HCT116 (cell line): Measurements from ENCODE around the gene AGPAT3. TPM values are rescaled to one million over a fixed set of nuclear protein-coding genes. Genes with fewer than 3 reads are reported as not detected.

Experiments
- ATAC-seq: fragments of 200-7000 bp; cut with Tn5 transposase; 2 replicates; pipeline ENCODE4 v1.9.1; 2020; ENCODE audit warnings: mild to moderate bottlenecking, moderate library complexity
- BruUV-seq: library from RNA; stranded (reverse); fragments of 400-500 nt; replicated peaks from 2 replicates; lab custom pipeline; 2021; lab: Mats Ljungman, UMichigan
- CTCF ChIA-PET: fragments of 300-600 bp; sonication (Branson Sonifier 250); formaldehyde crosslinking; loops from one replicate; lab custom pipeline; 2021; ENCODE audit warnings: antibody characterized with exemption; lab: Charles Lee
- POLR2A ChIA-PET: fragments of 300-600, 350-600 bp; sonication (Branson Sonifier 250); formaldehyde crosslinking; loops from one replicate; lab custom pipeline; 2021; ENCODE audit warnings: antibody characterized with exemption; lab: Charles Lee
- RAD21 ChIA-PET, 2 experiments: fragments of 300-600 bp; sonication (Branson Sonifier 250); formaldehyde crosslinking; loops; one replicate each; lab custom pipeline; 2023; ENCODE audit warnings: low total read pairs in 2 of 2; ENCODE audit not compliant: uncharacterized antibody in 2 of 2, unreplicated experiment in 2 of 2, low non-redundant PET in 1 of 2; lab: Charles Lee
- DNase-seq: peaks from one replicate; pipeline ENCODE4 v3.0.0-alpha.2; 2010; ENCODE audit warnings: low read depth, low spot score
- H2AFZ ChIP-seq: fragments of 200-600 bp; shearing (Covaris generic), sonication (generic); 2 replicates; pipeline ENCODE4 v1.6.1; 2017; ENCODE audit warnings: low read depth, mixed run types, mixed read lengths, antibody characterized with exemption, low read length; ENCODE audit not compliant: poor library complexity, severe bottlenecking
- H3K27ac ChIP-seq: 2 replicates; pipeline ENCODE4 v1.5.1; 2012; ENCODE audit warnings: low read depth, low read length
- H3K27me3 ChIP-seq: fragments of 200-600 bp; sonication (generic); 2 replicates; pipeline ENCODE4 v1.6.1; 2016; ENCODE audit warnings: mixed run types, low read length, mixed read lengths; ENCODE audit not compliant: insufficient read depth
- H3K36me3 ChIP-seq, 2 experiments: fragments of 200-500 bp in 1 of 2; fragments of 200-600 bp in 1 of 2; sonication (Bioruptor generic) in 1 of 2; sonication (generic) in 1 of 2; 2 replicates each; pipeline versions ENCODE4 v1.5.1 to v1.6.1; 2014 to 2016; ENCODE audit warnings: low read length in 2 of 2, inconsistent platforms in 1 of 2, mixed read lengths in 1 of 2, mixed run types in 1 of 2; ENCODE audit not compliant: insufficient read depth in 2 of 2, control insufficient read depth in 1 of 2
- H3K4me1 ChIP-seq, 2 experiments: fragments of 200-600 bp in 1 of 2; sonication (generic) in 1 of 2; 2 replicates each; pipeline versions ENCODE4 v1.5.1 to v1.6.1; 2012 to 2017; ENCODE audit warnings: low read length in 2 of 2, inconsistent platforms in 1 of 2, mild to moderate bottlenecking in 1 of 2, mixed read lengths in 1 of 2, mixed run types in 1 of 2, moderate library complexity in 1 of 2; ENCODE audit not compliant: insufficient read depth in 2 of 2, control insufficient read depth in 1 of 2
- H3K4me2 ChIP-seq: fragments of 200-600 bp; sonication (generic); 2 replicates; pipeline ENCODE4 v1.6.1; 2017; ENCODE audit warnings: mixed run types, low read length, mixed read lengths
- H3K4me3 ChIP-seq, 2 experiments: fragments of 200-600 bp in 1 of 2; sonication (generic) in 1 of 2; replicated peaks in 1 of 2; 2 replicates each; pipeline ENCODE4 v1.5.1; 2011 to 2016; ENCODE audit warnings: low read length in 2 of 2, control low read depth in 1 of 2, low read depth in 1 of 2, mild to moderate bottlenecking in 1 of 2, mixed read lengths in 1 of 2, mixed run types in 1 of 2
- H3K79me2 ChIP-seq: fragments of 200-600 bp; sonication (generic); 2 replicates; pipeline ENCODE4 v1.6.1; 2017; ENCODE audit warnings: mild to moderate bottlenecking, mixed run types, low read length, moderate library complexity, mixed read lengths; ENCODE audit not compliant: insufficient read depth
- H3K9ac ChIP-seq: fragments of 200-600 bp; sonication (generic); 2 replicates; pipeline ENCODE4 v1.6.1; 2016; ENCODE audit warnings: low read length, mixed read lengths
- H3K9me2 ChIP-seq: fragments of 200-600 bp; sonication (generic), shearing (Covaris generic); 2 replicates; pipeline ENCODE4 v1.6.1; 2017; ENCODE audit warnings: mixed run types, mild to moderate bottlenecking, moderate library complexity; ENCODE audit not compliant: insufficient read depth
- H3K9me3 ChIP-seq, 2 experiments: fragments of 200-500 bp in 1 of 2; fragments of 200-600 bp in 1 of 2; sonication (Bioruptor generic) in 1 of 2; sonication (generic) in 1 of 2; 2 replicates each; pipeline ENCODE4 v1.6.1; 2014 to 2017; ENCODE audit warnings: low read length in 2 of 2, mixed read lengths in 2 of 2, inconsistent platforms in 1 of 2, low read depth in 1 of 2, mild to moderate bottlenecking in 1 of 2, mixed run types in 1 of 2, moderate library complexity in 1 of 2; ENCODE audit not compliant: control insufficient read depth in 1 of 2, insufficient read depth in 1 of 2
- H4K20me1 ChIP-seq: fragments of 200-600 bp; sonication (generic), shearing (Covaris generic); 2 replicates; pipeline ENCODE4 v1.6.1; 2017; ENCODE audit warnings: mixed run types, mild to moderate bottlenecking, moderate library complexity; ENCODE audit not compliant: insufficient read depth
- EGR1 ChIP-seq: IDR thresholded peaks from 2 replicates; pipeline ENCODE4 v1.6.1; 2012; ENCODE audit warnings: low read depth
- ELF1 ChIP-seq: IDR thresholded peaks from 2 replicates; pipeline ENCODE4 v1.6.1; 2012; ENCODE audit warnings: low read depth, borderline replicate concordance
- EZH2phosphoT487 ChIP-seq: fragments of 200-600 bp; IDR thresholded peaks from 2 replicates; pipeline ENCODE4 v1.6.1; 2018; ENCODE audit warnings: antibody characterized with exemption, borderline replicate concordance
- FOSL1 ChIP-seq: IDR thresholded peaks from 2 replicates; pipeline ENCODE4 v1.6.1; 2012; ENCODE audit warnings: low read depth
- RAD21 ChIP-seq: IDR thresholded peaks from 2 replicates; pipeline ENCODE4 v1.6.1; 2012; ENCODE audit warnings: low read depth, mild to moderate bottlenecking
- SRF ChIP-seq: IDR thresholded peaks from 2 replicates; pipeline ENCODE4 v1.6.1; 2012; ENCODE audit warnings: low read depth
- TCF7L2 ChIP-seq: IDR thresholded peaks from 2 replicates; pipeline ENCODE4 v1.7.0; 2011; ENCODE audit warnings: borderline replicate concordance, inconsistent platforms; ENCODE audit not compliant: insufficient read depth, insufficient read length; ENCODE audit errors: extremely low read depth
- YY1 ChIP-seq: IDR thresholded peaks from 2 replicates; pipeline ENCODE4 v1.6.1; 2011; ENCODE audit warnings: low read length, low read depth, moderate library complexity, mild to moderate bottlenecking; ENCODE audit not compliant: insufficient replicate concordance; ENCODE audit errors: extremely low read depth
- ZFX ChIP-seq: fragments of 450-650 bp; IDR thresholded peaks from 2 replicates; pipeline ENCODE4 v1.6.1; 2017
- ZNF274 ChIP-seq: fragments of 200-500 bp; sonication (Bioruptor generic); IDR thresholded peaks from 2 replicates; pipeline ENCODE4 v1.6.1; 2014; ENCODE audit warnings: mild to moderate bottlenecking, low read depth, low read length, inconsistent platforms
- intact Hi-C: fragments of 100-400 bp; cut with micrococcal nuclease; formaldehyde crosslinking; loops from 2 replicates; pipeline ENCODE4 v1.10.0; 2022
- total RNA-seq: library from RNA; stranded (reverse); gene quantifications from one replicate; pipeline ENCODE4 v1.2.1, GENCODE V29; 2021; ENCODE audit not compliant: unreplicated experiment
- TF ChIP-seq, protein P1 (sequence below): IDR thresholded peaks from 2 replicates; pipeline ENCODE4 v1.6.1; 2011; ENCODE audit warnings: mild to moderate bottlenecking, low read length, moderate library complexity; ENCODE audit not compliant: insufficient replicate concordance; ENCODE audit errors: extremely low read depth
- TF ChIP-seq, protein P2 (sequence below): IDR thresholded peaks from 2 replicates; pipeline ENCODE4 v1.6.1; 2012; ENCODE audit warnings: low read depth

The AGPAT3 gene
- total RNA-seq, 1 experiment from 2014 or later, result 54.1 TPM

DNA sequence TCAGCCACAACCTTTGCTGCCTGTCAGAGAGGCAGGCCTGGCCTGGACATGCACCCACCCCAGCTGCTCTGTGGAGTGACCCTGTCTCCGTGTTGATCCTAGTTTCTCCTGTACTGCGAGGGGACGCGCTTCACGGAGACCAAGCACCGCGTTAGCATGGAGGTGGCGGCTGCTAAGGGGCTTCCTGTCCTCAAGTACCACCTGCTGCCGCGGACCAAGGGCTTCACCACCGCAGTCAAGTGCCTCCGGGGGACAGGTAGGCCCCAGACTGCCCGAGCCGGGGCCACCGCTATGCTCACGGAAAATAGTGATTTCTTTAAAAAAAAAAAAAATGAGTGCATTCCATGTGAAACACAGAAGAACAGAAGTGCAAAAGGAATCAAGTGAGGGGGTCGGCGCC, 105.5 kb downstream of the AGPAT3 start:
- TF ChIP-seq SRF, result no peak
- no peak for TF ChIP-seq EZH2phosphoT487
- TF ChIP-seq, protein P1, sequence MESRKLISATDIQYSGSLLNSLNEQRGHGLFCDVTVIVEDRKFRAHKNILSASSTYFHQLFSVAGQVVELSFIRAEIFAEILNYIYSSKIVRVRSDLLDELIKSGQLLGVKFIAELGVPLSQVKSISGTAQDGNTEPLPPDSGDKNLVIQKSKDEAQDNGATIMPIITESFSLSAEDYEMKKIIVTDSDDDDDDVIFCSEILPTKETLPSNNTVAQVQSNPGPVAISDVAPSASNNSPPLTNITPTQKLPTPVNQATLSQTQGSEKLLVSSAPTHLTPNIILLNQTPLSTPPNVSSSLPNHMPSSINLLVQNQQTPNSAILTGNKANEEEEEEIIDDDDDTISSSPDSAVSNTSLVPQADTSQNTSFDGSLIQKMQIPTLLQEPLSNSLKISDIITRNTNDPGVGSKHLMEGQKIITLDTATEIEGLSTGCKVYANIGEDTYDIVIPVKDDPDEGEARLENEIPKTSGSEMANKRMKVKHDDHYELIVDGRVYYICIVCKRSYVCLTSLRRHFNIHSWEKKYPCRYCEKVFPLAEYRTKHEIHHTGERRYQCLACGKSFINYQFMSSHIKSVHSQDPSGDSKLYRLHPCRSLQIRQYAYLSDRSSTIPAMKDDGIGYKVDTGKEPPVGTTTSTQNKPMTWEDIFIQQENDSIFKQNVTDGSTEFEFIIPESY, result no peak
- no peak for TF ChIP-seq ZFX
- TF ChIP-seq FOSL1, result no peak
- intact Hi-C loops, result no loop called here
- ATAC-seq, result no peak
- no peaks in the 10 kb centered on the region; a peak in 1 of 4 replicates for H3K4me1 ChIP-seq
- no peaks in the 10 kb centered on the region for H4K20me1 ChIP-seq
- H3K79me2 ChIP-seq, result no peaks in the 10 kb centered on the region
- POLR2A ChIA-PET, result no interaction called here
- no peak overlapping the region for H3K9ac ChIP-seq
- H3K9me3 ChIP-seq, result no peaks in the 10 kb centered on the region
- H3K27me3 ChIP-seq, result no peaks in the 10 kb centered on the region
- H3K36me3 ChIP-seq, result no peaks in the 10 kb centered on the region
- no peaks in the 10 kb centered on the region for H3K9me2 ChIP-seq
- no peak overlapping the region for H3K27ac ChIP-seq
- RAD21 ChIA-PET, result no interaction called here
- no peak overlapping the region for H2AFZ ChIP-seq
- no peak overlapping the region for H3K4me3 ChIP-seq
- no peak for DNase-seq
- CTCF ChIA-PET, result no interaction called here
- H3K4me2 ChIP-seq, result no peak overlapping the region
- BruUV-seq, result no TSS peak

DNA sequence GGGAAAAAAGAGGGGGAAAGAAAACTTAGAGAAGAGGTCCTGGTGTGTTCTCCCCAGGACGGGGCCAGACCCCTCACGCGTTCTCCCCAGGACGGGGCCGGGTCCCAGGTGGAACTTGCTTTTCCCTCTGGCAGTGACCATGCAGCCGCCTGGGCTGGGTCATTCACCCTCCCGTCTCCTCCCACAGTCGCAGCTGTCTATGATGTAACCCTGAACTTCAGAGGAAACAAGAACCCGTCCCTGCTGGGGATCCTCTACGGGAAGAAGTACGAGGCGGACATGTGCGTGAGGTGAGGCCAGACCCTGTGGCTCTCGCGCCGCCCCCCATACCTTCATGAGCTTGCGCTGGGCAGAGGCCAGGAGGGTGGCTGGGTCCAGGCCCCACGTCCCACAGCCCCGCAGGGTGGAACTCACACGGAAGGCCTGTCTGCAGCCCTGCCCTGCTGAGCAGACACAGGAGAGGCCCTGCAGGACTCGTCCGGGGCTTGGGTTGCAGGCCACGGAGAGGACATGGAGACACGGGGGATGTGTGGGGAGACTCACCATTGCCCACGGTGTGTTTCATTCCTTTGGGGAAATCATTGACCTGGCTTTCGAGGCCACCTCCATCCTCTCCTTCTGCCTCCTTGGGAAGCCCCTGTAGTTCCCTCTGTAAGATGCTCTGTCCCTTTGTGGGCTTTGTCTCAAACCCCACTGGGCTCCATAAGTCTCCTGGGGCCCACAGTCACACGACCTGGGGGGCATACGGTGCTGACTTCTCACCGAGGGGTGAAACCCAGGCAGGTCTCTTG, 106.4 kb downstream of the AGPAT3 start:
- DNase-seq (no peak), ATAC-seq (no peak)
- ChIA-PET CTCF (no interaction called here), POLR2A (no interaction called here), RAD21 (no interaction called here)
- H3K79me2 ChIP-seq, result no peaks in the 10 kb centered on the region
- H3K4me3 ChIP-seq, result no peak overlapping the region
- intact Hi-C loops, result no loop called here
- no peaks in the 10 kb centered on the region for H3K9me2 ChIP-seq
- no peak overlapping the region for H3K9ac ChIP-seq
- no peaks in the 10 kb centered on the region for H4K20me1 ChIP-seq
- no peaks in the 10 kb centered on the region for H3K27me3 ChIP-seq
- no peaks in the 10 kb centered on the region for H3K36me3 ChIP-seq
- no TSS peak for BruUV-seq
- H3K4me2 ChIP-seq, result no peak overlapping the region
- H2AFZ ChIP-seq, result no peak overlapping the region
- H3K27ac ChIP-seq, result no peak overlapping the region
- H3K4me1 ChIP-seq, result no peaks in the 10 kb centered on the region; a peak in 1 of 4 replicates
- H3K9me3 ChIP-seq, result no peaks in the 10 kb centered on the region
- no peak for TF ChIP-seq TCF7L2
- no peak for TF ChIP-seq ZFX
- no peak for TF ChIP-seq EZH2phosphoT487
- TF ChIP-seq YY1, result no peak
- no peak for TF ChIP-seq EGR1
- no peak for TF ChIP-seq ELF1
- TF ChIP-seq, protein P2, sequence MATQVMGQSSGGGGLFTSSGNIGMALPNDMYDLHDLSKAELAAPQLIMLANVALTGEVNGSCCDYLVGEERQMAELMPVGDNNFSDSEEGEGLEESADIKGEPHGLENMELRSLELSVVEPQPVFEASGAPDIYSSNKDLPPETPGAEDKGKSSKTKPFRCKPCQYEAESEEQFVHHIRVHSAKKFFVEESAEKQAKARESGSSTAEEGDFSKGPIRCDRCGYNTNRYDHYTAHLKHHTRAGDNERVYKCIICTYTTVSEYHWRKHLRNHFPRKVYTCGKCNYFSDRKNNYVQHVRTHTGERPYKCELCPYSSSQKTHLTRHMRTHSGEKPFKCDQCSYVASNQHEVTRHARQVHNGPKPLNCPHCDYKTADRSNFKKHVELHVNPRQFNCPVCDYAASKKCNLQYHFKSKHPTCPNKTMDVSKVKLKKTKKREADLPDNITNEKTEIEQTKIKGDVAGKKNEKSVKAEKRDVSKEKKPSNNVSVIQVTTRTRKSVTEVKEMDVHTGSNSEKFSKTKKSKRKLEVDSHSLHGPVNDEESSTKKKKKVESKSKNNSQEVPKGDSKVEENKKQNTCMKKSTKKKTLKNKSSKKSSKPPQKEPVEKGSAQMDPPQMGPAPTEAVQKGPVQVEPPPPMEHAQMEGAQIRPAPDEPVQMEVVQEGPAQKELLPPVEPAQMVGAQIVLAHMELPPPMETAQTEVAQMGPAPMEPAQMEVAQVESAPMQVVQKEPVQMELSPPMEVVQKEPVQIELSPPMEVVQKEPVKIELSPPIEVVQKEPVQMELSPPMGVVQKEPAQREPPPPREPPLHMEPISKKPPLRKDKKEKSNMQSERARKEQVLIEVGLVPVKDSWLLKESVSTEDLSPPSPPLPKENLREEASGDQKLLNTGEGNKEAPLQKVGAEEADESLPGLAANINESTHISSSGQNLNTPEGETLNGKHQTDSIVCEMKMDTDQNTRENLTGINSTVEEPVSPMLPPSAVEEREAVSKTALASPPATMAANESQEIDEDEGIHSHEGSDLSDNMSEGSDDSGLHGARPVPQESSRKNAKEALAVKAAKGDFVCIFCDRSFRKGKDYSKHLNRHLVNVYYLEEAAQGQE, result no peak
- TF ChIP-seq ZNF274, result no peak
- no peak for TF ChIP-seq RAD21
- no peak for TF ChIP-seq SRF
